Epithelial cell of proximal tubule (primary cell): Measurements from ENCODE around the gene HIVEP3. TPM values are rescaled to one million over a fixed set of nuclear protein-coding genes. Genes with fewer than 3 reads are reported as not detected.

Experiments
- DNase-seq: peaks from one replicate; pipeline ENCODE4 v3.0.0-alpha.2; 2011; ENCODE audit warnings: low read depth
- H3K4me3 ChIP-seq: 2 replicates; pipeline ENCODE4 v1.5.1; 2011; ENCODE audit warnings: low read depth, mild to moderate bottlenecking, low read length
- total RNA-seq: library from RNA; depleted of rRNA; stranded (reverse); fragments of >200 nt; gene quantifications from 2 replicates; pipeline ENCODE4 v1.2.3, GENCODE V29; 2015
- TF ChIP-seq, protein P1 (sequence below): conservative IDR thresholded peaks from 2 replicates; pipeline ENCODE4 v1.5.1; 2012; ENCODE audit warnings: low read depth, mild to moderate bottlenecking, low read length

Gene HIVEP3
- total RNA-seq, 1 donor from 2014 or later, result 3.9 TPM

DNA sequence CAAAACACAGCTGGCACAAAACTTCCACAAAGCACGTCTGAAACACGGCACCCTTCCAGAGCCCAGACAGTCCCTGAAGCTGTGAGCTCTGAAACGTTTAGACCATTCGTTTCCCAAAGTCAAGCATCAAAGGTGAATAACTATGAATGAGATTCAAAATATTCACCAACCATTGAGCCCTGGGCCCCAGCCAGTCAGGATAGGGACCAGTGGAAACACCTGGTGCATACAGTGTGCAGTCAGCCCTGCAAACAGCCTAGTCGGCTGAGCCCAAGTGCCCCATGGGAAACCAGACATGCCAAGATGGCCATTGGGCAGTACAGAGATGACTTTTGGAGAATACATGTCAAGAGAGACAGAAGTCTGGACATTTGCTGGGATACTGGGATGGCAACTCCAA is 343.9 kb downstream of the HIVEP3 start:
- no peak overlapping the region for H3K4me3 ChIP-seq
- DNase-seq, result no peak
- TF ChIP-seq, protein P1, sequence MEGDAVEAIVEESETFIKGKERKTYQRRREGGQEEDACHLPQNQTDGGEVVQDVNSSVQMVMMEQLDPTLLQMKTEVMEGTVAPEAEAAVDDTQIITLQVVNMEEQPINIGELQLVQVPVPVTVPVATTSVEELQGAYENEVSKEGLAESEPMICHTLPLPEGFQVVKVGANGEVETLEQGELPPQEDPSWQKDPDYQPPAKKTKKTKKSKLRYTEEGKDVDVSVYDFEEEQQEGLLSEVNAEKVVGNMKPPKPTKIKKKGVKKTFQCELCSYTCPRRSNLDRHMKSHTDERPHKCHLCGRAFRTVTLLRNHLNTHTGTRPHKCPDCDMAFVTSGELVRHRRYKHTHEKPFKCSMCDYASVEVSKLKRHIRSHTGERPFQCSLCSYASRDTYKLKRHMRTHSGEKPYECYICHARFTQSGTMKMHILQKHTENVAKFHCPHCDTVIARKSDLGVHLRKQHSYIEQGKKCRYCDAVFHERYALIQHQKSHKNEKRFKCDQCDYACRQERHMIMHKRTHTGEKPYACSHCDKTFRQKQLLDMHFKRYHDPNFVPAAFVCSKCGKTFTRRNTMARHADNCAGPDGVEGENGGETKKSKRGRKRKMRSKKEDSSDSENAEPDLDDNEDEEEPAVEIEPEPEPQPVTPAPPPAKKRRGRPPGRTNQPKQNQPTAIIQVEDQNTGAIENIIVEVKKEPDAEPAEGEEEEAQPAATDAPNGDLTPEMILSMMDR, result no peak

DNA sequence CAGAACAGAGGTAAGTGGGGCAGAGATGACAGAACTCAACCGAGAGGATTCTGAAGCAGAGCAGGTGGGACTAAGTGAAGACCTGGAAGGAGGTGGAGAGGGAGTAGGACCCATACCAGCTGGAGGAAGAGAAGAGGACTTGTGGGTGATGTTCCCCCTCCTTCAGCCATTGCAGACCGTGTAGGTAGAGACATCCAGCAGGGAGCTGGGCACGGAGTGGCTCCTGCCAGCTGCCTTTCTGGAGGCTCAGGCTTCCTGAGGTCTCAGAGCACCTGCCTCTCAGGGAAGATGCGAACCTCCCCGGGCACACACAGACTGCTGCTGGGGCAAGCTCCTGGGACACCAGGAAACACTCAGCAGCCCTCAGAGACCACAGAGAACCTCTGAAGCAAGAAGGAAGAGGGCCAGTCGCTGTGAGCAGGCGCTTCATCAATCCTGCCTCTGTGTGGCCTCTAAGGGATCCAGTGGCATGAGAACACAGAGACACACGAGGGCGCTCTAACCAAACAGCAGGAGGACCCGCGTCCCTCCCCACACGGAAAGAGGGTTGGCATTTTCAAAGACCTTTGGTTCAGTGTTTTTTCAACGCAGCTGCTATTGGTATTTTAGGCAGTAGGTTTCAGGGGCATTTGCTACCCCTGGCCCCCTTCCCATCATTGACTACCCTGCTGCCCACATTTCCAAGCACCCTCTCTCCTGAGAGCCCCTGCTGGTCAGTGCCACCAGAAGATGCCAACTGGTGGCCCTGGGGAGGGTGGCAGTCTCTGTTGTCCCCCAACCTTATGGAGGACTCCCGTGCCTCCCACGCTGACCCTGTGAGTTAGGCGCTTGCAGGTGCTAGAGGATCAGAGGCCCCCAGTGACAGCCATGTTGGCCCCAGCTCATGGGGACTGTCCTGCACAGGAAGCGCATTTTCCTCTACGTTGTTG is 344.7 kb downstream of the HIVEP3 start:
- TF ChIP-seq, protein P1, result peak; percentile 97
- H3K4me3 ChIP-seq, result no peak overlapping the region
- no peak for DNase-seq

DNA sequence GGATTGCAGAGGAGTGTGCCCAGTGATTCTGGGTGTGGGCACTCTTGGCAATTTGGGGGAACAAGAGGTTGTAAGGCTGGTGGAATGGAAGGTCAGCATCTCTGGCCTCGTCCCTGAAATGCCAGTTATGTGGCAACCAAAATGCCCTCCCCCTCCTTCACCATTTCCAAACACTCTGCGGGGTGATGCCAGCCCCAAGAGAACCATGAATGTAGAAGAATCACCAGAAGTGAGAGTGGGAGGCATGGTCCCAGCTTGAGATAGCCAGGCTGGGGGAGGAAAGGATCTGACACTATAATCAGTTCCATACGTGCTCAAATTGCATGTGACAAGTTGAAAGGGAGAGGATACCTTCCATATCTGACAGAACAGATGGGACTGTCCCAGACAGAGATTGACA is 345.5 kb downstream of the HIVEP3 start:
- TF ChIP-seq, protein P1, result no peak
- H3K4me3 ChIP-seq, result no peak overlapping the region
- no peak for DNase-seq

DNA sequence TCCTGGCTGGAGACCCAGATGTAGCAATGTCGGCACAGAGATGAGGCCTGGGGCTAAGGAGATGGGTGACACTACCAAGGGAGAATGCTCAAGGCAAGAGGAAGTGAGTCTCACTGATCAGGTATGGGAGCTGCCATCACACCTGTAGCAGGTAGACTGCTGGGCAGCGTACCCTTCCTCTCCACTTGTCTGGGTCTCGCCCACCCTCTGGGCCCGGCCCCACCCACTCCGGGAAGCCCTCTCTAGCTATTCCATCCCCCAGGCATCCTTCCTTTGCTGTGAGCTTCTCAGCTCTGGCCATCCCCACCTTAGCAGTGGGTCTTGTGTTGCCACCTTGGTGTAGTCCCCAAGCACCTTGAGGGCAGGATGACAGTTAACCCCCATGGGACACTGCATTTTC is 346.5 kb downstream of the HIVEP3 start:
- H3K4me3 ChIP-seq, result no peak overlapping the region
- no peak for DNase-seq
- TF ChIP-seq, protein P1, result no peak

DNA sequence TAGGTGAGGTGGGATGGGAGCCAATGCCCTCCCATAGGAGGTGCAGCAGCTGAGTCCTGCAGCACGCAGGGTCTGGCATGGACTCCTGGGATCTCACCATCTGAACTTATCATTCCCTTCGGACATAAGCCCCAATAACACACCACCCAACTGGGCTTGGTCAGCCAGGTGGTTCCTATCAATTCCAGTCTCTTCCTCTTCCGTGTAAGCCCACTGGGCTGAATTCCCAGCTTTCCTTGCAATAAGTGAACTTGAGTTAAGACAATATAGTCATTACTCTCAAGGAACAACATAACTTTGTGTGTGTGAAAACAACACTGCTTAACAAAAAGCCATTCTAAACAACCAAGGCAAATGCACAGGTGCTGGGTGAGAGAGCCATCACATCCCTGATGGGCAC is 347.7 kb downstream of the HIVEP3 start:
- no peak overlapping the region for H3K4me3 ChIP-seq
- DNase-seq, result no peak
- TF ChIP-seq, protein P1, result no peak

DNA sequence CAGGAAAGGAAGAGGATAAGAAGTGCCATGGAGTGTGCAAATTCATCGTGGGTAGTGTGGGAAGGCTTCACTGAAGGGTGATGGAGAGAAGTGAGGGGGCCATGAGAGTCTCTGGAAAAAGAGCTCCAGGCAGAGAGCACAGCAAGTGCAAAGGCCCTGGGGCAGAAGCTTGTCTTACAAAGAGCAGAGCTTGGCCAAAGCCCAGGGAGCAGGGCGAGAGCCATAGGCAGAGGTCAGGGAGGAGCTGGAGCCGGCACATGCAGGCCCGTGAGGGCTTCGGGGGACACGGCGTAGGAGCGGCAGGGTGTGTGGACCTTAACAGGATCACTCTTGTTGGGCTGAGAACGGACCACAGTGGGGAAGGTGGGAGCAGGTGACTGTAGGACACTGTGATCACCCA is 350.5 kb downstream of the HIVEP3 start:
- no peak overlapping the region for H3K4me3 ChIP-seq
- TF ChIP-seq, protein P1, result no peak
- no peak for DNase-seq

DNA sequence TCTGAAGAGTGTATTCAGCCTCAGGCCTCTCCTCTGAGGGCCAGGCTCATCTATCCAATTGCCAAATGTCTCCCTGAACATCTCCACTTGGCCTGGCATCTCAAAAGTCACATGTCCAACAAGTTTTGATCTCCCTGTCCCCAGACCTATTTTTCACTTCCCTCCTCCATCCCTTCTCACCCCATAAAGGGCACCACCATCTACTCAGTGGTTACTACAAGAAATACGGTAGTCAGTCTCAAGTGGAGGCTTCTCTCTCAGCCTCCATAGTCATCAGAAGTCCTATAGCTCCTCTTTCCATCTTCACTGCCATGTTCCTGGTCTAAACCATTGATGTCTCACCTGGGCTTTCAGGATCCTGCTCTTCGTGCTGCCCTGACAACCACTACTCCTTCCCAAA is 351.8 kb downstream of the HIVEP3 start:
- no peak for DNase-seq
- TF ChIP-seq, protein P1, result no peak
- H3K4me3 ChIP-seq, result no peak overlapping the region
